Measurements from ENCODE around the gene SLX4IP. TPM values are rescaled to one million over a fixed set of nuclear protein-coding genes. Genes with fewer than 3 reads are reported as not detected.
A peak's percentile ranks its signal among the peaks of the same experiment; 100 is the strongest.

SLX4IP gene
- total and polyA plus RNA-seq, 7 donors: 0.20 to 1.9 (median 0.86) TPM

GRCh38 chr20:10519361-10520046, 84.4 kb downstream of the SLX4IP start:
- no peaks in the 10 kb centered on the region for H3K9me3 ChIP-seq
- TF ChIP-seq, protein P1, sequence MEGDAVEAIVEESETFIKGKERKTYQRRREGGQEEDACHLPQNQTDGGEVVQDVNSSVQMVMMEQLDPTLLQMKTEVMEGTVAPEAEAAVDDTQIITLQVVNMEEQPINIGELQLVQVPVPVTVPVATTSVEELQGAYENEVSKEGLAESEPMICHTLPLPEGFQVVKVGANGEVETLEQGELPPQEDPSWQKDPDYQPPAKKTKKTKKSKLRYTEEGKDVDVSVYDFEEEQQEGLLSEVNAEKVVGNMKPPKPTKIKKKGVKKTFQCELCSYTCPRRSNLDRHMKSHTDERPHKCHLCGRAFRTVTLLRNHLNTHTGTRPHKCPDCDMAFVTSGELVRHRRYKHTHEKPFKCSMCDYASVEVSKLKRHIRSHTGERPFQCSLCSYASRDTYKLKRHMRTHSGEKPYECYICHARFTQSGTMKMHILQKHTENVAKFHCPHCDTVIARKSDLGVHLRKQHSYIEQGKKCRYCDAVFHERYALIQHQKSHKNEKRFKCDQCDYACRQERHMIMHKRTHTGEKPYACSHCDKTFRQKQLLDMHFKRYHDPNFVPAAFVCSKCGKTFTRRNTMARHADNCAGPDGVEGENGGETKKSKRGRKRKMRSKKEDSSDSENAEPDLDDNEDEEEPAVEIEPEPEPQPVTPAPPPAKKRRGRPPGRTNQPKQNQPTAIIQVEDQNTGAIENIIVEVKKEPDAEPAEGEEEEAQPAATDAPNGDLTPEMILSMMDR (IDR thresholded peaks at IDR 0.05): no peak
- intact Hi-C loops (cut with DNase I): no loop called here
- no peaks in the 10 kb centered on the region for H3K27me3 ChIP-seq (ENCODE audit: insufficient read depth in 3 of 3, low read length in 2 of 3)
- DNase-seq (no peak), ATAC-seq (no peak)
- H3K4me1 ChIP-seq: peaks cover 19% of the 10 kb centered on the region
- H3K4me3 ChIP-seq: no peak overlapping the region
- no peaks in the 10 kb centered on the region for H3K36me3 ChIP-seq (ENCODE audit: insufficient read depth in 1 of 2, low read depth in 1 of 2)
- H3K27ac ChIP-seq: no peak overlapping the region
- 83 to 89% (median 83%) methylated on average over 4 of the region's 4 CpGs for WGBS, 3 donors

DNA sequence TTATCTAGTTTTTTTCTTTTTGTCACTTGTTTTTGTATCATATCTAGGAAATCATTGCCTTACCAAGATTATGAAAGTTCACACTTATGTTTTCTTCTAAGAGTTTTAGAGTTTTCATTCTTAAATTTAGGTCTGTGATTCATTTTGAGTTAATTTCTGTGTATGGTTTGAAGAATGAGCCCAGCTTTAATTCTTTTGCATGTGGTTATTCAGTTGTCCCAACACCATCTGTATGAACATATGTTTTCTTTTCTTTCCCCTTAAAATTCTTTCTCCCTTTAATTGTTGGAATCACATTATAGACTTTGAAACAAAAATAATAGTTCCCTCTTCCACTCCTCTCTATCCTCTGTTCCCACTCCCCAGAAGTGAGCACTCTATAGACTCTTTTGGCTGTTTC, 85.4 kb downstream of the SLX4IP start:
- H3K4me1 ChIP-seq: peaks cover 16% of the 10 kb centered on the region
- ATAC-seq (no peak), DNase-seq (no peak)
- no peaks in the 10 kb centered on the region for H3K9me3 ChIP-seq
- H3K36me3 ChIP-seq (ENCODE audit: insufficient read depth in 1 of 2, low read depth in 1 of 2): no peaks in the 10 kb centered on the region
- H3K27me3 ChIP-seq (ENCODE audit: insufficient read depth in 3 of 3, low read length in 2 of 3): no peaks in the 10 kb centered on the region
- TF ChIP-seq, protein P1 (IDR thresholded peaks at IDR 0.05): no peak
- intact Hi-C loops (cut with DNase I): no loop called here
- no peak overlapping the region for H3K4me3 ChIP-seq
- no peak overlapping the region for H3K27ac ChIP-seq

DNA sequence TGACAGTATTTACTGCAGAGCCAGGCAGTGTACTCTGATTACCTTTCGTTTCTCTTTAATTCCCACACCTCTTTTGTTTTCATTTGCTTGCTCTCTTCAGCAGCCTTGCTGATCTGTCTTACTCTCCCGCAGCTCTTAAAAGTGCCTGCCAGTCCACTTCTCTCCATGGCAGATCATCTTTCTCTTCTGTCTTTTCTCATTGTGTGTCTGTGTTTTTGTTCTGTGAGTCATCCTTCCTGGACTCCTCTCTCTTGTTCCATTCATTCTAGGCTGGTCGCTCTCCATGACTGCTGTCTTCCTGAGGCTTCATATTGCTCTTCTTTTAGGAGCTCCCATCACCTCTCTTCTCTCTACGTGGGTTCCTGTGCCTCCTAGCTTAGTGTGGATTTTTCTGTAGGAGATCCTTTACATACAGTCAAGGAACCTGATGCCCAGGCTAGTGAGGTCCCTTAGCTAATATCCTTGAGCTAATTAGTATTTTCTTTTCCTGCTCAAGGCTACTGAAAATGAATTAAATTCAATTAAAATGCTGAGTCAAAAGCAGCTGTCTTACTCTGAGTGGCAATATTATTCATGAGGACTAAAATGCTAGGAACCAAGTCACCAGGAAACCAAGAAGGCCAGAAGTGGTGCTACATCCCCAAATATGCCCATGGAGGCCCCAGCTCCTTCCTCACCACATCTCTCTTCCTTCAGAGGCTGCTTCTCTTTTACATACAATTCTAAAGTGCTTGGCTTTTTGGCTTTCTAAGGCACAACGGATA, 86.1 kb downstream of the SLX4IP start:
- peak overlapping the region; percentile 43 for H3K27ac ChIP-seq

DNA sequence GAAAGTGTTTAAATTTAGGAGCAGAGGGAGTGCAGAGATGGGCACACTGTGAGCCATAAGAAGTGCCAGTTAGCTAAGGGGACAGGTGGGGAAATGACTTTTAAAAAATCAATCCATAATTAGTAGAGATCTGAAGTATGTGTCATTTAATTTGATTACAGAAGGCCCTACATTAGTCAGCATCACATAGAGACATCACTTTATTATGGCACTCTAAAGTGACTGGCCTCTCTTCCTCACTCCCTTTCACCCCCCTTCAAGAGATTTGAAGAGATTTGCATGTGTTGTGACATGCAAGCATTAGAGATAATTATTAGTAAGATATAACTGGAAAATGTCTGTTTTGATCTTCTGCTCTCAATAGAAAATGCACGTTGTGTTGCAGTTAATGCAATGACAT, 86.7 kb downstream of the SLX4IP start:
- no peaks in the 10 kb centered on the region for H3K9me3 ChIP-seq
- ATAC-seq (no peak), DNase-seq (no peak)
- peaks cover 16% of the 10 kb centered on the region for H3K4me1 ChIP-seq
- no peak overlapping the region for H3K27ac ChIP-seq
- 68 to 82% (median 72%) methylated on average over 1 of the region's 1 CpG for WGBS, 3 donors
- intact Hi-C loops (cut with DNase I): no loop called here
- H3K36me3 ChIP-seq (ENCODE audit: insufficient read depth in 1 of 2, low read depth in 1 of 2): no peaks in the 10 kb centered on the region
- no peaks in the 10 kb centered on the region for H3K27me3 ChIP-seq (ENCODE audit: insufficient read depth in 3 of 3, low read length in 2 of 3)
- H3K4me3 ChIP-seq: no peak overlapping the region
- TF ChIP-seq, protein P1 (IDR thresholded peaks at IDR 0.05): no peak

More for the DNA sequence above, 86.1 kb downstream of the SLX4IP start:
- 39 to 46% (median 41%) methylated on average over 5 of the region's 5 CpGs for WGBS, 3 donors
- ATAC-seq (peak; percentile 70 to 82 (median 76)), DNase-seq (no peak)
- intact Hi-C loops (cut with DNase I): no loop called here
- Histone ChIP-seq H3K36me3 (ENCODE audit: insufficient read depth in 1 of 2, low read depth in 1 of 2) (no peaks in the 10 kb centered on the region), H3K9me3 (no peaks in the 10 kb centered on the region), H3K27me3 (ENCODE audit: insufficient read depth in 3 of 3, low read length in 2 of 3) (no peaks in the 10 kb centered on the region), H3K4me1 (peaks cover 16% of the 10 kb centered on the region), H3K4me3 (no peak overlapping the region)
- TF ChIP-seq, protein P1 (IDR thresholded peaks at IDR 0.05): no peak
